Cardiac muscle cell (in vitro differentiated cells and primary cell): Measurements from ENCODE around the gene MEIOB. TPM values are rescaled to one million over a fixed set of nuclear protein-coding genes. Genes with fewer than 3 reads are reported as not detected.

Experiments used
- DNase-seq, 2 donors: peaks; one replicate each; pipeline versions ENCODE4 v3.0.0 to v3.0.0-alpha.2; 2010 to 2017; ENCODE audit warnings: low read depth in 1 of 2, low spot score in 1 of 2
- H3K27ac ChIP-seq: fragments of 200-600 bp; sonication (generic); 2 replicates; pipeline ENCODE4 v1.5.1; 2016
- H3K27me3 ChIP-seq: fragments of 200-600 bp; sonication (generic); 2 replicates; pipeline ENCODE4 v1.6.0; 2016; ENCODE audit warnings: control low read depth
- H3K36me3 ChIP-seq: fragments of 200-600 bp; sonication (generic); 2 replicates; pipeline ENCODE4 v1.5.1; 2016; ENCODE audit warnings: control low read depth
- H3K4me1 ChIP-seq: fragments of 200-600 bp; sonication (generic); 2 replicates; pipeline ENCODE4 v1.8.1; 2017; ENCODE audit warnings: low read depth, mild to moderate bottlenecking, mixed run types
- H3K4me3 ChIP-seq: fragments of 200-600 bp; sonication (generic); 2 replicates; pipeline ENCODE4 v1.5.1; 2016; ENCODE audit warnings: mild to moderate bottlenecking
- H3K9me3 ChIP-seq: fragments of 200-600 bp; sonication (generic); 2 replicates; pipeline ENCODE4 v1.5.1; 2017; ENCODE audit warnings: low read depth, mild to moderate bottlenecking, control low read depth
- polyA plus RNA-seq: library from polyadenylated mRNA; unstranded; fragments of >200 nt; fragmentation: Nextera tagmentation; extraction: Ambion mirVana; gene quantifications from 2 replicates; pipeline ENCODE4 v1.2.1, GENCODE V29; 2016
- total RNA-seq: library from RNA; depleted of rRNA; stranded (reverse); fragments of >200 nt; gene quantifications from 2 replicates; pipeline ENCODE4 v1.2.3, GENCODE V29; 2016
- TF ChIP-seq, protein P1 (sequence below): IDR thresholded peaks from 2 replicates; pipeline ENCODE4 v1.5.1; 2012; ENCODE audit warnings: low read depth, mild to moderate bottlenecking, low read length

Gene MEIOB
- total and polyA plus RNA-seq, 2 experiments from 2014 or later = 2.0 TPM; not detected in 1

DNA sequence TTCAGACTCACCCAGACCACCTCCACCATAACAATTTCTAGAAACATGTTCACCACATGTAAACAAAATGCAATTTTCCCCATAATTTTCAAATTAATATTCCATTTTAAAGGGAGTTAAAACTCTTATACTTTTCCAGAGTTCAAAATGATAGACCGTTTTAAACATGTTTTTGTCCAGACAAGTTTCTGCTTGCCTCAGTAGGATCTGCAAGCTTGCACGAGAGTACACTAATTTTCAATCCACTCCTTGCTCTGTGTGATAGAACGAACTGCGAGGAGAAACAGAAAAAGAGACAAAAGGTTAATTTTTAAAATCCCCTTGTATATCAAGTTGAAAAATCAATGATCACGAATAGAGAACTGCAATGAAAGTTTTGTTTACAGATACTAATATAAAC is 37.9 kb downstream of the MEIOB start:
- H3K4me1 ChIP-seq = peaks cover under 1% of the 10 kb centered on the region
- no peaks in the 10 kb centered on the region for H3K9me3 ChIP-seq
- H3K27me3 ChIP-seq = no peaks in the 10 kb centered on the region
- TF ChIP-seq, protein P1, sequence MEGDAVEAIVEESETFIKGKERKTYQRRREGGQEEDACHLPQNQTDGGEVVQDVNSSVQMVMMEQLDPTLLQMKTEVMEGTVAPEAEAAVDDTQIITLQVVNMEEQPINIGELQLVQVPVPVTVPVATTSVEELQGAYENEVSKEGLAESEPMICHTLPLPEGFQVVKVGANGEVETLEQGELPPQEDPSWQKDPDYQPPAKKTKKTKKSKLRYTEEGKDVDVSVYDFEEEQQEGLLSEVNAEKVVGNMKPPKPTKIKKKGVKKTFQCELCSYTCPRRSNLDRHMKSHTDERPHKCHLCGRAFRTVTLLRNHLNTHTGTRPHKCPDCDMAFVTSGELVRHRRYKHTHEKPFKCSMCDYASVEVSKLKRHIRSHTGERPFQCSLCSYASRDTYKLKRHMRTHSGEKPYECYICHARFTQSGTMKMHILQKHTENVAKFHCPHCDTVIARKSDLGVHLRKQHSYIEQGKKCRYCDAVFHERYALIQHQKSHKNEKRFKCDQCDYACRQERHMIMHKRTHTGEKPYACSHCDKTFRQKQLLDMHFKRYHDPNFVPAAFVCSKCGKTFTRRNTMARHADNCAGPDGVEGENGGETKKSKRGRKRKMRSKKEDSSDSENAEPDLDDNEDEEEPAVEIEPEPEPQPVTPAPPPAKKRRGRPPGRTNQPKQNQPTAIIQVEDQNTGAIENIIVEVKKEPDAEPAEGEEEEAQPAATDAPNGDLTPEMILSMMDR = no peak
- DNase-seq = no peak
- no peaks in the 10 kb centered on the region for H3K36me3 ChIP-seq
- no peak overlapping the region for H3K4me3 ChIP-seq
- no peak overlapping the region for H3K27ac ChIP-seq

DNA sequence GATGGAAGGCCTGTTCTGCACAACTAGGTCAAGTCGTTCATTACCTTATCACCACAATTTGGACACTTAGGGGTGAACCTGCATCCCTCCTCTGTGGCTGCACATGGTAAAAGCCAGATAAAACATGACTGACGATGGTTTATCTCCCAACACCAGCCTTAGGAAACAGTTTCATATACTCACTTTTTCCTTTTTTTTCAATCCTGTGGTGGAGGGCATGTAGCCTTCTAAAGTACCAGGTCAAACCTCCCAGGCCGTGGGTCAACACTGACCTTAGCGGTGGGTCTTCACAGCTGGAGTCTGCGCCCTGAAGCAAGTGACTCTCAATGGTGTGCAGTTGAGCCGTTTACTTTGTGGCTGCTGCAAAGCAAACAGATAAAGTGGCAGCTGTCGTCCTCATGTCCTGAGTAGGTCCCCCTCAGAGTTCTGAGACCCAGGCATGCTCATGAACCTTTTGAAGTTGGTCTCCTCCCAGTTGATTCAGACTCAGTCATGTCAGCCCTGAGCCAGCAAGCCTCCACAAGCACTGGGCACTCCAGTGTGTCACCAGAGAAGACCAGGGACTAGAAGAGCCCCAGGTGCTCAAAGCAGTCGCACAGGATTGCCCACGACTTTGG is 39.0 kb downstream of the MEIOB start:
- no peaks in the 10 kb centered on the region for H3K27me3 ChIP-seq
- no peak overlapping the region for H3K27ac ChIP-seq
- no peaks in the 10 kb centered on the region for H3K36me3 ChIP-seq
- TF ChIP-seq, protein P1 = no peak
- no peaks in the 10 kb centered on the region for H3K9me3 ChIP-seq
- H3K4me1 ChIP-seq = peaks cover 11% of the 10 kb centered on the region
- no peak overlapping the region for H3K4me3 ChIP-seq
- no peak for DNase-seq

DNA sequence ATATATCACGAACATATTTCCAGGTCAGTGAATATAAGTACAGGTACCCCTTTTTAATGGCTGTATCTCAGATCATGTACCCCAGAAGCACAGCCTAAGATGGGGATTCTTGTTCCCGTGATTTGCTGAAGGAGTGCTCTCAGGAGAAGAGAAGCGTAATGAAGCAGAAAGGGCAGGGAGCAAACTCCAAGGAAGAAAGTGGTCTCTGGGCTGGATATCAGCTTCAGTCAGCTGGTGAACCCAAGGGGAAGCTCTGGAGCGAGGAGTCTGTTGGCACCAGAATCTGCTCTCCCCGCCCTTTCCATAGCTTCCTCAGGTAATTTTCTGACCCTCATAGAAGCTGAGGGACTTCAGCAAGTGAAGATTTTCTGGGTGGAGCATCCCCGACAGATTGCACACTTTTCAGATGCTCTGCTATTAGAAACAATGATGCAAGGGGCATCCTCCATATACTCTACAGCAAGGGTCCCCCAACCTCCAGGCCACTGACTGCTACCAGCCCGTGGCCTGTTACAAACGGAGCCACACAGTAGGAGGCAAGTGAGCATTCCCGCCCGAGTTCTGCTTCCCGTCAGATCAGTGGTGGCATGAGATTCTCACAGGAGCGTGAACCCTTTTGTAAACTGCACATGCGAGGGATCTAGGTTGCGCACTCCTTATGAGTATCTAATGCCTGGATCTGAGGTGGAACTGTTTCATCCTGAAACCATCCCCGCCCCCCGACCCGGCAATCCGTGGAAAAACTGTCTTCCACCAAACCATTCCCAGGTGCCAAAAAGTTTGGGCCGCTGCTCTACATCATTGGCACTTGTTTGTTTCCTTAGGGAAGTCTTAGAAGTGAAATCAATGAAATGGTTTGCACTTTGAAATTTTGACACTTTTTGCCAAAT is 40.5 kb downstream of the MEIOB start:
- DNase-seq = no peak
- no peaks in the 10 kb centered on the region for H3K27me3 ChIP-seq
- peaks cover 14% of the 10 kb centered on the region for H3K4me1 ChIP-seq
- H3K27ac ChIP-seq = no peak overlapping the region
- no peaks in the 10 kb centered on the region for H3K36me3 ChIP-seq
- H3K9me3 ChIP-seq = no peaks in the 10 kb centered on the region
- H3K4me3 ChIP-seq = no peak overlapping the region
- TF ChIP-seq, protein P1 = no peak

DNA sequence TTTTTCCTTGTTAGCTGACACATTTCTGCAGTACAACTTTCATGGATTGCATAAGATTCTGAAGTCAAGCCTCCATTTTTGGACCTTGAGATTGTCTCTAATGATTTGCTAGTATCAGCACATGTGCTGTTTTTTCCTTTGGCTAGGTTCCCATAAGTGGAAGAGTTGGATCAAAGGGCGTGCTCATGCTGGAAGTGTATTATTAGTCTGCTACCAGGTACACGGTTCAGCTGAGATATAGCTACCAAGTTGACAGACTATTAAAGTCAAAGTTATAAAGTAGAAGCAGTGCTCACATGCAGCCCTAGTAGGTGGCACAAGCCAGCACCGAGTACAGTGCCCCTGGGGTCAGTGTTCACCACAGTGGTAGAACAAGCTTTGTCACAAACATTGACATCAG is 41.8 kb downstream of the MEIOB start:
- Histone ChIP-seq H3K4me1 (peaks cover 17% of the 10 kb centered on the region), H3K27ac (no peak overlapping the region), H3K4me3 (no peak overlapping the region), H3K9me3 (no peaks in the 10 kb centered on the region), H3K27me3 (no peaks in the 10 kb centered on the region), H3K36me3 (no peaks in the 10 kb centered on the region)
- DNase-seq = no peak
- TF ChIP-seq, protein P1 = no peak

DNA sequence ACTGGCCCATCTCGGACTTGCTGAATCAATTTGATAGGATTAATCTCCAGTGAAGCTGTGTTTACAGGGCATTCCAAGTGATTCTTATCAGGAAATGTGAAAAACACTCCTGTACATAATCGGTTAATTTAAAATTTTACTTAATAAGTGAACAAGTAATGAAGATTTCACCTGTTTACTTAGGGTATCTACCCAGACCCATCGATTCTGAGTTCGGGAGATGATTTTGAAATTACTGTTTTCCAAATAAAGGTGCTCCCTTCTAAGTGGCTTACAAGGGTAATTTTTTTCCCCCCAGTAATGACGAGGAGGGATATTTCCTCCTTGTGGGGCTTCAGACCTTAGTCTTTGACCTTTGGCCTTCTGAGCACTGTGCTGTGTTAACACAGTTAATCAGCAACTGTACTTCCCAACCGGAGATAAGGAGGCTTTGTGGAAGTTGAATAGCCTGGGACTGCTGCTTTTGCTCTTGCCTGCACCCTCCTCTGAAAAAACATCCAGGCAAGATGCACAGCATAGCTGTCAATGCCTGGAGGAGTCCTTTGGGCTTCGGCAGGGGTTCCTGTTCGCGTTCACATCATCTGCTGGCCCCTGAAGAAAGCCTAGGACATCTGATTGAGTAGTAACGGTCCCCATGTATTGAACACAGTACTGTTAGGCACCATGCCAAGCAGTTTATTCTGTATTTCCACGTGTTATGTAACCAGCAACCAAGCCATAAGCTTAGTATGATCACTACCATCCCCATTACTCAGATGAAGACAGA is 43.1 kb downstream of the MEIOB start:
- TF ChIP-seq, protein P1 = no peak
- Histone ChIP-seq H3K4me1 (peaks cover 17% of the 10 kb centered on the region), H3K27ac (no peak overlapping the region), H3K27me3 (no peaks in the 10 kb centered on the region), H3K36me3 (no peaks in the 10 kb centered on the region), H3K4me3 (peak overlapping the region; percentile 83), H3K9me3 (no peaks in the 10 kb centered on the region)
- DNase-seq = no peak
